CD4-positive, alpha-beta T cell (primary cell): Measurements from ENCODE around the gene TMEM233. TPM values are rescaled to one million over a fixed set of nuclear protein-coding genes. Genes with fewer than 3 reads are reported as not detected.

Experiments used
- ATAC-seq: fragments of 200-7000 bp; cut with Tn5 transposase; one replicate; pipeline ENCODE4 v1.10.0; 2022; ENCODE audit warnings: mild to moderate bottlenecking; ENCODE audit not compliant: poor library complexity
- CTCF ChIA-PET: fragments of 350-600 bp; sonication (Branson Sonifier 250); formaldehyde crosslinking; loops from one replicate; lab custom pipeline; 2021; ENCODE audit warnings: antibody characterized with exemption, inconsistent platforms; lab: Charles Lee
- POLR2A ChIA-PET: fragments of 350-600 bp; sonication (Branson Sonifier 250); formaldehyde crosslinking; loops from one replicate; lab custom pipeline; 2021; ENCODE audit warnings: antibody characterized with exemption, inconsistent platforms; lab: Charles Lee
- DNase-seq, 14 experiments: peaks; one replicate each; pipeline ENCODE4 v3.0.0-alpha.2; 2013 to 2020; ENCODE audit warnings: mixed read lengths in 2 of 14
- H3K27ac ChIP-seq, 2 donors: one replicate each; pipeline versions ENCODE4 v1.5.1 to v1.7.0; 2013; ENCODE audit warnings: low read length in 2 of 2, low read depth in 1 of 2, mild to moderate bottlenecking in 1 of 2
- H3K27me3 ChIP-seq, 2 experiments: 1 replicate in 1 of 2; 2 replicates in 1 of 2; pipeline versions ENCODE4 v1.6.1 to v1.7.0; 2013; ENCODE audit warnings: low read length in 2 of 2, control low read depth in 1 of 2, mild to moderate bottlenecking in 1 of 2, moderate library complexity in 1 of 2; ENCODE audit not compliant: insufficient read depth in 2 of 2, control insufficient read depth in 1 of 2
- H3K36me3 ChIP-seq: one replicate; pipeline ENCODE4 v1.6.1; 2013; ENCODE audit warnings: low read length, control low read depth; ENCODE audit not compliant: insufficient read depth
- H3K4me1 ChIP-seq: one replicate; pipeline ENCODE4 v1.6.1; 2013; ENCODE audit warnings: low read length, control low read depth; ENCODE audit not compliant: insufficient read depth
- H3K4me3 ChIP-seq: one replicate; pipeline ENCODE4 v1.5.1; 2013; ENCODE audit warnings: mild to moderate bottlenecking, low read length, moderate library complexity
- H3K9me3 ChIP-seq, 2 experiments: 1 replicate in 1 of 2; 2 replicates in 1 of 2; pipeline versions ENCODE4 v1.6.1 to v1.7.0; 2013; ENCODE audit warnings: low read length in 2 of 2, mild to moderate bottlenecking in 2 of 2, control low read depth in 1 of 2, moderate library complexity in 1 of 2; ENCODE audit not compliant: control insufficient read depth in 1 of 2, insufficient read depth in 1 of 2
- H3K27ac Mint-ChIP-seq: one replicate; pipeline ENCODE4 v1.8.0; 2020; ENCODE audit warnings: mixed read lengths
- H3K27me3 Mint-ChIP-seq: one replicate; pipeline ENCODE4 v1.8.0; 2021; ENCODE audit warnings: mixed read lengths
- H3K36me3 Mint-ChIP-seq: one replicate; pipeline ENCODE4 v1.8.0; 2021; ENCODE audit warnings: low read depth, mixed read lengths
- H3K4me1 Mint-ChIP-seq: one replicate; pipeline ENCODE4 v1.8.0; 2021; ENCODE audit warnings: low read depth, mixed read lengths
- H3K4me3 Mint-ChIP-seq: one replicate; pipeline ENCODE4 v1.8.0; 2020; ENCODE audit warnings: mild to moderate bottlenecking, mixed read lengths
- H3K9me3 Mint-ChIP-seq: one replicate; pipeline ENCODE4 v1.8.0; 2020; ENCODE audit warnings: mixed read lengths
- intact Hi-C, 2 experiments: fragments of 100-400 bp; cut with DNase I in 1 of 2; cut with micrococcal nuclease in 1 of 2; formaldehyde crosslinking; loops; one replicate each; pipeline versions ENCODE4 v1.15.1 to v1.9.0; 2023 to 2025; cut with DNase I, micrococcal nuclease
- total RNA-seq, 174 experiments: library from RNA in 2 of 174; stranded (reverse) in 2 of 174; gene quantifications; one replicate each; pipeline ENCODE4 v1.2.3 and lab custom pipeline; 2021 to 2026
- TF ChIP-seq, protein P1 (sequence below): fragments of 200-600 bp; IDR thresholded peaks from one replicate; pipeline ENCODE4 v1.8.0; 2022; ENCODE audit warnings: antibody characterized with exemption, mild to moderate bottlenecking

TMEM233 gene
- total RNA-seq, 2 experiments from 2014 or later, result not detected

DNA sequence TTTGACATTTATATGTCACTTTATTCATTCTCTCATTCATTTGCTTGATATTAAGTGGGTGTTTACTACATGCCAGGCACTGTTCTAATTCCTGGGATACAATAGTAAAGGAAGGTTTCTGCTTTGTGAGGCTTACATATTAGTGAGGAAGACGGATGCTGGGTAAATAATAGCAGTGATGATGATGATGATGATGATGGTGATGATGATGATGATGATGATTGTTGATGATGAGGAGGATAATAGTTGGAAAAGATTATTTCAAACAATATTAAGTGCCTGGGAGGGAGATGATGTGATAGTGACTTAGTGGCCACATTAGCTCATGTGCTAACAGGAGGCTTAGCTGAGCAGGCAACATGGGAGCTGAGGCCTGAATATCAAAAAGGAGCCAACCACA is 19.3 kb upstream of the TMEM233 start:
- Histone ChIP-seq H3K9me3 (peaks cover 0 to 5% of the 10 kb centered on the region in 2 experiments), H3K4me1 (no peaks in the 10 kb centered on the region), H3K4me3 (no peak overlapping the region), H3K27me3 (peaks cover 0 to 3% of the 10 kb centered on the region in 2 experiments), H3K36me3 (no peaks in the 10 kb centered on the region), H3K27ac (no peak overlapping the region)
- DNase-seq (no peak), ATAC-seq (no peak)
- intact Hi-C loops, result no loop called here
- H3K27ac Mint-ChIP-seq, result no peak overlapping the region
- peaks cover 30% of the 10 kb centered on the region for H3K27me3 Mint-ChIP-seq
- ChIA-PET CTCF (no interaction called here), POLR2A (no interaction called here)
- H3K4me1 Mint-ChIP-seq, result no peaks in the 10 kb centered on the region
- no peaks in the 10 kb centered on the region for H3K36me3 Mint-ChIP-seq
- TF ChIP-seq, protein P1, sequence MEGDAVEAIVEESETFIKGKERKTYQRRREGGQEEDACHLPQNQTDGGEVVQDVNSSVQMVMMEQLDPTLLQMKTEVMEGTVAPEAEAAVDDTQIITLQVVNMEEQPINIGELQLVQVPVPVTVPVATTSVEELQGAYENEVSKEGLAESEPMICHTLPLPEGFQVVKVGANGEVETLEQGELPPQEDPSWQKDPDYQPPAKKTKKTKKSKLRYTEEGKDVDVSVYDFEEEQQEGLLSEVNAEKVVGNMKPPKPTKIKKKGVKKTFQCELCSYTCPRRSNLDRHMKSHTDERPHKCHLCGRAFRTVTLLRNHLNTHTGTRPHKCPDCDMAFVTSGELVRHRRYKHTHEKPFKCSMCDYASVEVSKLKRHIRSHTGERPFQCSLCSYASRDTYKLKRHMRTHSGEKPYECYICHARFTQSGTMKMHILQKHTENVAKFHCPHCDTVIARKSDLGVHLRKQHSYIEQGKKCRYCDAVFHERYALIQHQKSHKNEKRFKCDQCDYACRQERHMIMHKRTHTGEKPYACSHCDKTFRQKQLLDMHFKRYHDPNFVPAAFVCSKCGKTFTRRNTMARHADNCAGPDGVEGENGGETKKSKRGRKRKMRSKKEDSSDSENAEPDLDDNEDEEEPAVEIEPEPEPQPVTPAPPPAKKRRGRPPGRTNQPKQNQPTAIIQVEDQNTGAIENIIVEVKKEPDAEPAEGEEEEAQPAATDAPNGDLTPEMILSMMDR, result no peak
- no peak overlapping the region for H3K4me3 Mint-ChIP-seq
- no peaks in the 10 kb centered on the region for H3K9me3 Mint-ChIP-seq

DNA sequence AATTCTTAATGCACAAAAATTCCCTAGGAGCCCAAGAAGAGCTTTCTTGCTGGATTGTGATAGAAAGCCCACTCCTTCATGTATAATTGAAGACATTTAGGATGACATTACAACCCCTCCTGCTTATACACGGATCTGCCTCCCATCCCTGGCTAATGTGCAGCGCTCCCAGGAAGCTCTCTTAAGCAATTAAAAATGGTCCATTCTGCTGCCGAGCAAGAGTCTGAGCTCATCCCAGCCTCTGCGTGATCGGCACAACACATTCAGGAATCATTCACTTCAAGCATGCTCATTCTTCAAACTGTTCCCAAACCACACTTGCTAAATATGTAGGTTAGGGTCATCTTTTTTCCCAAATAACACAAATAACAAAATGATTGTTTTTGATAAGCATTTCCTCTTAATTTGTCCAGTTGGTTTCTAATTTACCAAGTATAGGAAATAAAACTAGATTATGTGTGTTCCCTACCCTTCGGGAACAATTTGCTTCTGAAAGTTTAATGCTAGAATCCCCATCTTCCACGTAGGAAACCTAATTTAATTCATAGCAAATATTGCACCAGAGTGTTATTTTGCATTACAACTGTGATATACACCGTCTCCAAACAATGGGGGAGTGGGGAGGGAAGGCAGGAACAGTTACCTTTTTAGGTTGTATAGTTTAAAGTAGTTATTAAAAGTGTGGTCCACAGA is 17.3 kb upstream of the TMEM233 start:
- no peaks in the 10 kb centered on the region for H3K4me1 Mint-ChIP-seq
- TF ChIP-seq, protein P1, result no peak
- Histone ChIP-seq H3K27me3 (peaks cover 0 to 3% of the 10 kb centered on the region in 2 experiments), H3K4me3 (no peak overlapping the region), H3K4me1 (no peaks in the 10 kb centered on the region), H3K27ac (no peak overlapping the region), H3K36me3 (no peaks in the 10 kb centered on the region), H3K9me3 (peaks cover 0 to 5% of the 10 kb centered on the region in 2 experiments)
- H3K4me3 Mint-ChIP-seq, result no peak overlapping the region
- no peaks in the 10 kb centered on the region for H3K36me3 Mint-ChIP-seq
- ChIA-PET POLR2A (no interaction called here), CTCF (no interaction called here)
- no peak for DNase-seq
- intact Hi-C loops, result no loop called here
- no peak for ATAC-seq
- H3K9me3 Mint-ChIP-seq, result no peaks in the 10 kb centered on the region
- H3K27ac Mint-ChIP-seq, result no peak overlapping the region
- peaks cover 30% of the 10 kb centered on the region for H3K27me3 Mint-ChIP-seq

DNA sequence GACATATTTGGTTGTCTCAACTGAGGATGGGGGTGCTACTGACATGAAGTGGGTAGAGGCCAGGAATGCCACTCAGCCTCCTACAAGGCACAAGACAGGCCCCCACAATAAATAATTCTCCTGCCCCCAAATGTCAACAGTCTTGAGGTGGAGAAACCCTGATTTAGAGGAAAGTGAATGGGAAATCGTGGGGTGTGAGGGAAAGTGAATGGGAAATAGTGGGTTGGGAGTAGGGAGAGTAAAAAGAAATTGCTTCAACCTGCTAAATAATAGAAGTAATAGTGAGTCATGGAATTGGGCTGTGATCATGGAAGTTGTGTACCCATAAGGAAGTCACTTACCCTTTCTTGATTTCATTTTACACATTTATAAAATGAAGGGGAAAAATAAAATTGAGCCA is 16.7 kb upstream of the TMEM233 start:
- H3K4me1 Mint-ChIP-seq, result no peaks in the 10 kb centered on the region
- TF ChIP-seq, protein P1, result no peak
- no peaks in the 10 kb centered on the region for H3K36me3 ChIP-seq
- H3K27ac ChIP-seq, result no peak overlapping the region
- ATAC-seq (no peak), DNase-seq (no peak)
- peaks cover 30% of the 10 kb centered on the region for H3K27me3 Mint-ChIP-seq
- no peaks in the 10 kb centered on the region for H3K4me1 ChIP-seq
- ChIA-PET POLR2A (no interaction called here), CTCF (no interaction called here)
- H3K9me3 Mint-ChIP-seq, result no peaks in the 10 kb centered on the region
- H3K9me3 ChIP-seq, result peaks cover 0 to 5% of the 10 kb centered on the region in 2 experiments
- H3K27me3 ChIP-seq, result peaks cover 0 to 3% of the 10 kb centered on the region in 2 experiments
- H3K4me3 Mint-ChIP-seq, result no peak overlapping the region
- intact Hi-C loops, result no loop called here
- no peak overlapping the region for H3K4me3 ChIP-seq
- no peak overlapping the region for H3K27ac Mint-ChIP-seq
- no peaks in the 10 kb centered on the region for H3K36me3 Mint-ChIP-seq
